ENCODE results near the gene RNF150.
A peak's percentile ranks its signal among the peaks of the same experiment; 100 is the strongest.
"Not testable (repeated sequence)": the region's sequence is repeated elsewhere in the genome, so short reads cannot be mapped to it uniquely, and the experiment has no call there.

Gene RNF150

GRCh38 chr4:141079393-141079930 lies 53.8 kb downstream of the RNF150 start:
- DNase-seq (ENCODE audit: insufficient read length, low spot score): no peak
- no peak for FAIRE-seq

GRCh38 chr4:141078871-141079270 lies 54.4 kb downstream of the RNF150 start:
- no peak for DNase-seq (ENCODE audit: insufficient read length, low spot score)
- FAIRE-seq: no peak

GRCh38 chr4:141077611-141078225 lies 55.6 kb downstream of the RNF150 start:
- FAIRE-seq: no peak

GRCh38 chr4:141075553-141075952 lies 57.7 kb downstream of the RNF150 start:
- FAIRE-seq (no peak), DNase-seq (ENCODE audit: insufficient read length, low spot score) (no peak)

More at GRCh38 chr4:141077611-141078225, 55.6 kb downstream of the RNF150 start:
- no peak for DNase-seq (ENCODE audit: insufficient read length, low spot score)

- DNase-seq (ENCODE audit: insufficient read length, low spot score): no peak
- FAIRE-seq: no peak
Observed at GRCh38 chr4:141074098-141074878, 59.0 kb downstream of the RNF150 start.

- no peak for DNase-seq (ENCODE audit: insufficient read length, low spot score)
- no peak for FAIRE-seq
Observed at GRCh38 chr4:141066690-141067089, 66.6 kb downstream of the RNF150 start.

- FAIRE-seq (no peak), DNase-seq (ENCODE audit: insufficient read length, low spot score) (no peak)
Observed at GRCh38 chr4:141065872-141066271, 67.4 kb downstream of the RNF150 start.

- no peak for DNase-seq (ENCODE audit: insufficient read length, low spot score)
- FAIRE-seq: no peak
Observed at GRCh38 chr4:141062651-141063050, 70.6 kb downstream of the RNF150 start.

- DNase-seq (ENCODE audit: insufficient read length, low spot score) (no peak), FAIRE-seq (peak; percentile 4)
Observed at GRCh38 chr4:141058591-141059512, 74.4 kb downstream of the RNF150 start.

GRCh38 chr4:141057582-141057981 lies 75.7 kb downstream of the RNF150 start:
- FAIRE-seq (no peak), DNase-seq (ENCODE audit: insufficient read length, low spot score) (no peak)

- FAIRE-seq (no peak), DNase-seq (ENCODE audit: insufficient read length, low spot score) (no peak)
Observed at GRCh38 chr4:141056473-141056872, 76.8 kb downstream of the RNF150 start.

GRCh38 chr4:141054446-141054845 lies 78.8 kb downstream of the RNF150 start:
- DNase-seq (ENCODE audit: insufficient read length, low spot score) (no peak), FAIRE-seq (no peak)

- DNase-seq (ENCODE audit: insufficient read length, low spot score); FAIRE-seq: not testable (repeated sequence)
Observed at GRCh38 chr4:141050999-141051398, 82.3 kb downstream of the RNF150 start.

GRCh38 chr4:141047228-141047884 lies 85.9 kb downstream of the RNF150 start:
- FAIRE-seq: peak; percentile 26
- no peak for DNase-seq (ENCODE audit: insufficient read length, low spot score)

GRCh38 chr4:141046255-141046654 lies 87.0 kb downstream of the RNF150 start:
- FAIRE-seq: peak; percentile 73
- DNase-seq (ENCODE audit: insufficient read length, low spot score): peak; percentile 44

- no peak for FAIRE-seq
- no peak for DNase-seq (ENCODE audit: insufficient read length, low spot score)
Observed at GRCh38 chr4:141045848-141046247, 87.4 kb downstream of the RNF150 start.

- DNase-seq (ENCODE audit: insufficient read length, low spot score) (no peak), FAIRE-seq (no peak)
Observed at GRCh38 chr4:141041021-141041476, 92.2 kb downstream of the RNF150 start.

GRCh38 chr4:141039156-141039555 lies 94.1 kb downstream of the RNF150 start:
- DNase-seq (ENCODE audit: insufficient read length, low spot score): no peak
- no peak for FAIRE-seq

- FAIRE-seq: no peak
Observed at GRCh38 chr4:141038428-141038827, 94.8 kb downstream of the RNF150 start.

GRCh38 chr4:141037446-141037845 lies 95.8 kb downstream of the RNF150 start:
- no peak for FAIRE-seq
- DNase-seq (ENCODE audit: insufficient read length, low spot score): no peak

More at GRCh38 chr4:141038428-141038827, 94.8 kb downstream of the RNF150 start:
- DNase-seq (ENCODE audit: insufficient read length, low spot score): no peak

Measured in HTR-8/SVneo (cell line).